Choroid plexus epithelial cell (primary cell): ENCODE results near the gene DUSP6.

Source experiments
- DNase-seq: peaks from one replicate; pipeline ENCODE4 v3.0.0-alpha.2; 2010; ENCODE audit warnings: low read depth
- H3K4me3 ChIP-seq: 2 replicates; pipeline ENCODE4 v1.5.1; 2011; ENCODE audit warnings: low read depth, mild to moderate bottlenecking, control low read depth, low read length, moderate library complexity
- CTCF ChIP-seq: conservative IDR thresholded peaks from 2 replicates; pipeline ENCODE4 v1.5.1; 2011; ENCODE audit warnings: low read depth, mild to moderate bottlenecking, control low read depth, inconsistent platforms, low read length, moderate library complexity

DUSP6 gene

GRCh38 chr12:89391726-89392336, 39.5 kb upstream of the DUSP6 start:
- DNase-seq, result no peak
- no peak for TF ChIP-seq CTCF
- H3K4me3 ChIP-seq, result no peak overlapping the region

- TF ChIP-seq CTCF, result no peak
- no peak overlapping the region for H3K4me3 ChIP-seq
- DNase-seq, result peak; percentile 86
Measured at GRCh38 chr12:89390802-89391673, 38.7 kb upstream of the DUSP6 start.

GRCh38 chr12:89389755-89390661, 37.7 kb upstream of the DUSP6 start:
- H3K4me3 ChIP-seq, result no peak overlapping the region
- no peak for TF ChIP-seq CTCF
- DNase-seq, result peak; percentile 50

- no peak for TF ChIP-seq CTCF
- no peak for DNase-seq
- H3K4me3 ChIP-seq, result no peak overlapping the region
Measured at GRCh38 chr12:89386138-89386537, 33.8 kb upstream of the DUSP6 start.

GRCh38 chr12:89384807-89385206, 32.5 kb upstream of the DUSP6 start:
- TF ChIP-seq CTCF, result no peak
- no peak for DNase-seq
- no peak overlapping the region for H3K4me3 ChIP-seq

GRCh38 chr12:89384050-89384758, 31.9 kb upstream of the DUSP6 start:
- no peak for TF ChIP-seq CTCF
- no peak overlapping the region for H3K4me3 ChIP-seq
- DNase-seq, result peak; percentile 94
